Sigmoid colon (tissue), 7 donors: Measurements from ENCODE around the gene VOPP1. TPM values are rescaled to one million over a fixed set of nuclear protein-coding genes. Genes with fewer than 3 reads are reported as not detected.

Experiments used
- DNase-seq: peaks from one replicate; pipeline ENCODE4 v3.0.0-alpha.2; 2019
- H3K27ac ChIP-seq, 4 donors: fragments of 200-600 bp; sonication (generic); one replicate each; pipeline ENCODE4 v1.5.1; 2016 to 2019; ENCODE audit warnings: mild to moderate bottlenecking in 1 of 4
- H3K27me3 ChIP-seq, 3 donors: fragments of 200-600 bp; sonication (generic); one replicate each; pipeline ENCODE4 v1.5.1; 2019; ENCODE audit warnings: mild to moderate bottlenecking in 1 of 3
- H3K36me3 ChIP-seq, 4 donors: fragments of 200-600 bp; sonication (generic); one replicate each; pipeline ENCODE4 v1.5.1; 2016 to 2019
- H3K4me1 ChIP-seq, 4 donors: fragments of 200-600 bp; sonication (generic); one replicate each; pipeline ENCODE4 v1.5.1; 2017 to 2019
- H3K4me3 ChIP-seq, 4 donors: fragments of 200-600 bp; sonication (generic); one replicate each; pipeline ENCODE4 v1.5.1; 2017 to 2019; ENCODE audit warnings: mild to moderate bottlenecking in 2 of 4, moderate library complexity in 1 of 4
- H3K9me3 ChIP-seq, 4 donors: fragments of 200-600 bp in 3 of 4; sonication (generic) in 3 of 4; one replicate each; pipeline versions ENCODE4 v1.5.1 to v1.6.1; 2013 to 2019
- EP300 ChIP-seq, 4 donors: sonication (generic); formaldehyde crosslinking; IDR thresholded peaks; one replicate each; pipeline ENCODE4 v1.6.1; 2017; ENCODE audit warnings: antibody characterized with exemption in 4 of 4
- POLR2A ChIP-seq, 2 donors: fragments of 450-650 bp; IDR thresholded peaks; one replicate each; pipeline ENCODE4 v1.6.1; 2016; ENCODE audit warnings: antibody characterized with exemption in 2 of 2, mild to moderate bottlenecking in 2 of 2, moderate library complexity in 2 of 2
- POLR2AphosphoS5 ChIP-seq, 4 donors: sonication (generic); formaldehyde crosslinking; IDR thresholded peaks; one replicate each; pipeline ENCODE4 v1.6.1; 2017; ENCODE audit warnings: antibody characterized with exemption in 4 of 4
- WGBS, 2 donors: extraction: QIAGEN DNeasy Blood & Tissue Kit; methylation state at CpG; one replicate each; pipeline ENCODE4 v1.1.7; 2013; 5-methylcytosine and 5-hydroxymethylcytosine counted together
- intact Hi-C: fragments of 100-400 bp; cut with DNase I; formaldehyde crosslinking; loops from one replicate; pipeline ENCODE4 v1.15.1; 2023
- polyA plus RNA-seq, 3 donors: library from polyadenylated mRNA; stranded (reverse); fragments of 200-250 nt; gene quantifications; one replicate each; pipeline ENCODE4 v1.2.3, GENCODE V29; 2013
- total RNA-seq, 4 donors: library from RNA; depleted of rRNA; stranded (reverse); fragments of >200 nt; gene quantifications; one replicate each; pipeline ENCODE4 v1.1.0, GENCODE V29; 2016
- TF ChIP-seq, protein P1 (sequence below), 4 experiments: fragments of 450-650 bp in 3 of 4; fragments of 200-600 bp in 1 of 4; IDR thresholded peaks; one replicate each; pipeline ENCODE4 v1.5.1; 2016 to 2019; ENCODE audit warnings: antibody characterized with exemption in 4 of 4, mild to moderate bottlenecking in 3 of 4, moderate library complexity in 2 of 4
- donor health status: healthy with polysubstance abuse.
- donor health status: Bipolar disorder and iron deficiency.
- donor health status: healthy.

The VOPP1 gene
- total and polyA plus RNA-seq, 7 donors, result 22.2 to 59.5 (median 26.4) TPM

DNA sequence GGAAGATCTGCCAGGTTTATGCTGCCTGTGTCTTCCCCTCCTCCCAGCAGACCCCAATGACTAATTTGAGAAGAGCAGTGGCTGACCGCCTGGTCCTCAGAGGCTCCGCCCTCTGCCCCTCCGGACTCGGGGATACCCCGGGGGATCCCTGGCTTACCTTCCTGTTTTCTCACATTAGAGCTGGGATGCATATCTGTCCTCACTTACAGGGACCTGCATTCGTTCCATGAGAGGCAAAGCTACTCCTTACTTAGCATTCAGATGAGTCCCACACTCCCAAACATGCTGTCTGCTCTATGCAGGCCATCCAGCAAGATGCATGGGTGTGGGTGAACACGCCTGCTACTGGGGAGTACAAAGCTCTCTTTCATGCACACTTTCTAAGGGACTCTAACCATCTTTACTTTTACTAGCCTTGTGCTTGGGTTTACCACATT, 24.0 kb downstream of the VOPP1 start:
- Histone ChIP-seq H3K27me3 (no peaks in the 10 kb centered on the region), H3K4me3 (no peak overlapping the region), H3K4me1 (peaks cover 0 to 47% (median 25%) of the 10 kb centered on the region in 4 donors), H3K36me3 (no peaks in the 10 kb centered on the region), H3K9me3 (no peaks in the 10 kb centered on the region), H3K27ac (no peak overlapping the region)
- TF ChIP-seq, protein P1, sequence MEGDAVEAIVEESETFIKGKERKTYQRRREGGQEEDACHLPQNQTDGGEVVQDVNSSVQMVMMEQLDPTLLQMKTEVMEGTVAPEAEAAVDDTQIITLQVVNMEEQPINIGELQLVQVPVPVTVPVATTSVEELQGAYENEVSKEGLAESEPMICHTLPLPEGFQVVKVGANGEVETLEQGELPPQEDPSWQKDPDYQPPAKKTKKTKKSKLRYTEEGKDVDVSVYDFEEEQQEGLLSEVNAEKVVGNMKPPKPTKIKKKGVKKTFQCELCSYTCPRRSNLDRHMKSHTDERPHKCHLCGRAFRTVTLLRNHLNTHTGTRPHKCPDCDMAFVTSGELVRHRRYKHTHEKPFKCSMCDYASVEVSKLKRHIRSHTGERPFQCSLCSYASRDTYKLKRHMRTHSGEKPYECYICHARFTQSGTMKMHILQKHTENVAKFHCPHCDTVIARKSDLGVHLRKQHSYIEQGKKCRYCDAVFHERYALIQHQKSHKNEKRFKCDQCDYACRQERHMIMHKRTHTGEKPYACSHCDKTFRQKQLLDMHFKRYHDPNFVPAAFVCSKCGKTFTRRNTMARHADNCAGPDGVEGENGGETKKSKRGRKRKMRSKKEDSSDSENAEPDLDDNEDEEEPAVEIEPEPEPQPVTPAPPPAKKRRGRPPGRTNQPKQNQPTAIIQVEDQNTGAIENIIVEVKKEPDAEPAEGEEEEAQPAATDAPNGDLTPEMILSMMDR (IDR thresholded peaks at IDR 0.05), result no peak
- TF ChIP-seq POLR2AphosphoS5 (IDR thresholded peaks at IDR 0.05), result no peak
- TF ChIP-seq EP300 (IDR thresholded peaks at IDR 0.05), result no peak
- TF ChIP-seq POLR2A (IDR thresholded peaks at IDR 0.05), result no peak
- DNase-seq, result no peak
- intact Hi-C loops, result no loop called here
- 65 to 68% methylated on average over 7 of the region's 7 CpGs for WGBS, 2 donors

DNA sequence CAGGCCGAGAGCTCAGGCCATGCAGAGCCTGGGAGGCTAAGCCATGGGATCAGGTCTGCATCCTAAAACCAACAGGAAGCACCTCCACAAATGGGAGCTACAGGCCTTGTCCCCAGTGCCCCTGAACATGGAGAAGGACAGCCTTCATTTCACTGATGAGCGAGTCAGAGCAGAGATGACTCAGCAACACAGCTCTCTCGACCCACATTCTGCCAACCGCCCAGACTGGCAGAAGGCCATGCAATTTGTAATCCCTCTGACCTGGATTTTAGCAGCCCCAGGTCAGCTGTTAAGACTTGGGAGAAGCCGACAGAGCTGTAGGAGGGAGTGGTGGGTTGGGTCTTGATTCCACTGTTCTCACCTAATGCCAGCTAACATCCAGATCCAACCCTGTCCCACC, 25.5 kb downstream of the VOPP1 start:
- Histone ChIP-seq H3K4me1 (peaks cover 0 to 34% (median 16%) of the 10 kb centered on the region in 4 donors), H3K4me3 (no peak overlapping the region), H3K36me3 (no peaks in the 10 kb centered on the region), H3K27me3 (no peaks in the 10 kb centered on the region), H3K9me3 (no peaks in the 10 kb centered on the region), H3K27ac (peak overlapping the region in 1 of 4 donors; percentile 5)
- intact Hi-C loops, result no loop called here
- no peak for TF ChIP-seq POLR2AphosphoS5 (IDR thresholded peaks at IDR 0.05)
- no peak for TF ChIP-seq EP300 (IDR thresholded peaks at IDR 0.05)
- DNase-seq, result peak; percentile 80
- WGBS, 2 donors, result 14 to 37% methylated on average over 5 of the region's 5 CpGs

DNA sequence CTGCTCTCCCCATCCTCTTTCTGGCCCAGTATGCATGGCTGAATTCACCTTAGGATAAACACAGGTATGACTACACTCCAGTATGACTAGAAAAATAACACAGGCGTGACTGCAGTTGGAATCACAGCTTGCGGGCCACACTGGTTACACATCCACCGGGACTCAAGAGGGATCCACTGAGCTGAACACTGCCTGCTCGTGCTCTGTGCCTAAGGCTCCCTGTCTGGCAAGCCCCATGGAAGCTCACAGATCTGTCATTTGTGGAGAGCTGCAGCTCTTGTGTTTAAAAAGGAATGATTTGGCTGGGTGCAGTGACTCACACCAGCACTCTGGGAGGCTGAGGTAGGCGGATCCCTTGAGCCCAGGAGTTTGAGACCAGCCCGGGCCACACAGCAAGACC, 26.8 kb downstream of the VOPP1 start:
- Histone ChIP-seq H3K36me3 (no peaks in the 10 kb centered on the region), H3K27me3 (no peaks in the 10 kb centered on the region), H3K4me1 (peaks cover 0 to 30% (median 16%) of the 10 kb centered on the region in 4 donors), H3K4me3 (no peak overlapping the region), H3K27ac (no peak overlapping the region), H3K9me3 (no peaks in the 10 kb centered on the region)
- WGBS, 2 donors, result 90 to 91% methylated on average over 6 of the region's 6 CpGs
- TF ChIP-seq EP300 (IDR thresholded peaks at IDR 0.05) (no peak), POLR2AphosphoS5 (IDR thresholded peaks at IDR 0.05) (no peak), POLR2A (IDR thresholded peaks at IDR 0.05) (no peak)
- TF ChIP-seq, protein P1 (IDR thresholded peaks at IDR 0.05), result no peak
- intact Hi-C loops, result no loop called here
- no peak for DNase-seq

DNA sequence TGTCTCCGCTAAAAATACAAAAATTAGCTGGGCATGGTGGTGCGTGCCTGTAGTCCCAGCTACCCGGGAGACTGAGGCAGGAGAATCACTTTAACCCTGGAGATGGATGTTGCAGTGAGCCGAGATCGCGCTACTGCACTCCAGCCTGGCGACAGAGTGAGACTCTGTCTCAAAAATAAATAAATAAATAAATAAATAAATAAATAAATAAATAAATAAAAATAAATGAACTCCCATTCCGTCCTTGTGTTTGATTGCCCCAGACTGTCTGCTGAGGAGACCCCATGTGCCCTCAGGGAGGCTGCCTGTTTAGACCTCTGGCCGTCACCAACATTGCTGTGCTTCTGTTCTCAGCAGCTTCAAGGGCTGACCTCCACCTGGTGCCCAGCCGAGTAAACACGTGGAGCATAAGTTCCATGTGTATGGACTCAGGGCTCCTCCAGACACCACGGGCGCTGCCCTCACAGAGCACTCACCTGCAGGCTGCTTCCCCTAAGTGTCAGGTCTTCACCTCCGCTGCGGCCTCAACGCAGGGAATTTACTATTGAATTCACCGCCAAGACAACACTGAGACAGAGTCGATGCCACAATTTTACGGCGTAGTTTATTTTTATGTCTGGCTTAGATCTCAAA, 32.0 kb downstream of the VOPP1 start:
- no peaks in the 10 kb centered on the region for H3K9me3 ChIP-seq
- 94 to 95% methylated on average over 20 of the region's 20 CpGs for WGBS, 2 donors
- peaks cover 0 to 34% (median 1%) of the 10 kb centered on the region in 4 donors for H3K4me1 ChIP-seq
- no peaks in the 10 kb centered on the region for H3K36me3 ChIP-seq
- DNase-seq, result no peak
- H3K27me3 ChIP-seq, result no peaks in the 10 kb centered on the region
- H3K27ac ChIP-seq, result no peak overlapping the region
- no peak overlapping the region for H3K4me3 ChIP-seq
- intact Hi-C loops, result no loop called here
- no peak for TF ChIP-seq POLR2A (IDR thresholded peaks at IDR 0.05)
- no peak for TF ChIP-seq POLR2AphosphoS5 (IDR thresholded peaks at IDR 0.05)
- TF ChIP-seq, protein P1 (IDR thresholded peaks at IDR 0.05), result no peak
- TF ChIP-seq EP300 (IDR thresholded peaks at IDR 0.05), result no peak

DNA sequence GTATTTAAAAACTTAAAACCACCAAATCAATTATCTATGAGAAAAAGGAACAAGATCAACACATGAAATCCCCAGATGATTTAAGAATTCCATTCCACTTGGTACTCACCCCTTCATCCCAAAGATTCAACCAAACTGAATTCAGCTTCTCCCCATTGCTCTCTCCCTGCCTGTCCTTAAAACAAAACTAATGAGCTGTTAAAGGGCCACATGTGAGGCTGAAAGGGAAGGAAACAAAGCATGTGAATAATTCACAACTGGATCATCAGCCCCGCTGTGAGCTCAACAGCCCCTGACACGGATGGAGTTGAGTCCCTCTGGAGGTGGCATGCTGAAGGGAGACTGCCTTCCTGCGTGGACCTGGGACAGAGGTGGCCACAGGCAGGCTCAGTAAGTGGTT, 32.9 kb downstream of the VOPP1 start:
- Histone ChIP-seq H3K4me1 (peaks cover 0 to 40% (median 10%) of the 10 kb centered on the region in 4 donors), H3K27me3 (no peaks in the 10 kb centered on the region), H3K4me3 (no peak overlapping the region), H3K27ac (no peak overlapping the region), H3K36me3 (no peaks in the 10 kb centered on the region), H3K9me3 (no peaks in the 10 kb centered on the region)
- intact Hi-C loops, result no loop called here
- WGBS, 2 donors, result 70 to 79% methylated on average over 3 of the region's 3 CpGs
- TF ChIP-seq, protein P1 (IDR thresholded peaks at IDR 0.05), result no peak
- TF ChIP-seq POLR2A (IDR thresholded peaks at IDR 0.05) (no peak), EP300 (IDR thresholded peaks at IDR 0.05) (no peak), POLR2AphosphoS5 (IDR thresholded peaks at IDR 0.05) (no peak)
- DNase-seq, result no peak
